Measurements from ENCODE around the gene CASTOR2.

Gene CASTOR2

DNA sequence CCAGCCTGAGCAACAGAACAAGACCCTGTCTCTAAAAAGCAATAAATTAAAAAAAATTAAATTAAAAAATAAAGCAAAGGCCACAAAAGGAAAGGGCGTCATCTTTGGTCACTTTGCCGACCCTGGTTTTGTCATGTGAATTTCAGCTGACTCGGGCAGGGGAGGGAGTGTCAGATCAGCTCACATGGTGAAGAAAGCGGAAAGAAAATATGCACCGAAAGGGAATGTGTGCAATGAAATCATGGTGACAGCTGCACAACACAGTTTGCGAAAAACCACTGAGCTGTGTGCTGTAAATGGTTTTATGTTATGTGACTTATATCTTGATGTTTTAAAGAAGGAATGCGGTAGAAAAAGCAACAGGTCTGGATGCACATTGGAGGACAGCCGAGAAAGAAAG is 69.3 kb downstream of the CASTOR2 start:
- H3K4me2 ChIP-seq (ENCODE audit: low read depth, low read length, poor library complexity, severe bottlenecking): no peak overlapping the region
- H3K9ac ChIP-seq (ENCODE audit: low read depth, low read length, poor library complexity, severe bottlenecking): no peak overlapping the region
- no peak overlapping the region for H2AFZ ChIP-seq (ENCODE audit: low read length)
- H3K4me1 ChIP-seq (ENCODE audit: insufficient read depth, low read length, poor library complexity, severe bottlenecking): no peaks in the 10 kb centered on the region
- H3K36me3 ChIP-seq (ENCODE audit: insufficient read depth, low read length): no peaks in the 10 kb centered on the region
- TF ChIP-seq EZH2phosphoT487 (IDR thresholded peaks at IDR 0.05; ENCODE audit: borderline replicate concordance): no peak
- TF ChIP-seq, protein P1, sequence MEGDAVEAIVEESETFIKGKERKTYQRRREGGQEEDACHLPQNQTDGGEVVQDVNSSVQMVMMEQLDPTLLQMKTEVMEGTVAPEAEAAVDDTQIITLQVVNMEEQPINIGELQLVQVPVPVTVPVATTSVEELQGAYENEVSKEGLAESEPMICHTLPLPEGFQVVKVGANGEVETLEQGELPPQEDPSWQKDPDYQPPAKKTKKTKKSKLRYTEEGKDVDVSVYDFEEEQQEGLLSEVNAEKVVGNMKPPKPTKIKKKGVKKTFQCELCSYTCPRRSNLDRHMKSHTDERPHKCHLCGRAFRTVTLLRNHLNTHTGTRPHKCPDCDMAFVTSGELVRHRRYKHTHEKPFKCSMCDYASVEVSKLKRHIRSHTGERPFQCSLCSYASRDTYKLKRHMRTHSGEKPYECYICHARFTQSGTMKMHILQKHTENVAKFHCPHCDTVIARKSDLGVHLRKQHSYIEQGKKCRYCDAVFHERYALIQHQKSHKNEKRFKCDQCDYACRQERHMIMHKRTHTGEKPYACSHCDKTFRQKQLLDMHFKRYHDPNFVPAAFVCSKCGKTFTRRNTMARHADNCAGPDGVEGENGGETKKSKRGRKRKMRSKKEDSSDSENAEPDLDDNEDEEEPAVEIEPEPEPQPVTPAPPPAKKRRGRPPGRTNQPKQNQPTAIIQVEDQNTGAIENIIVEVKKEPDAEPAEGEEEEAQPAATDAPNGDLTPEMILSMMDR (conservative IDR thresholded peaks at IDR 0.05; ENCODE audit: low read length): no peak
- H4K20me1 ChIP-seq (ENCODE audit: insufficient read depth, low read length, poor library complexity, severe bottlenecking): no peaks in the 10 kb centered on the region
- H3K27me3 ChIP-seq (ENCODE audit: insufficient read depth, low read length, poor library complexity, severe bottlenecking): no peaks in the 10 kb centered on the region
- H3K79me2 ChIP-seq (ENCODE audit: insufficient read depth, low read length): no peaks in the 10 kb centered on the region
- H3K9me3 ChIP-seq (ENCODE audit: insufficient read depth, low read depth, low read length): no peaks in the 10 kb centered on the region
- no peaks in the 10 kb centered on the region for H3K9me2 ChIP-seq (replicated peaks; ENCODE audit: low read depth, low read length)
- no peaks in the 10 kb centered on the region for H3F3A ChIP-seq (ENCODE audit: low read depth)
- H3K4me3 ChIP-seq (ENCODE audit: low read length, poor library complexity, severe bottlenecking): no peak overlapping the region

DNA sequence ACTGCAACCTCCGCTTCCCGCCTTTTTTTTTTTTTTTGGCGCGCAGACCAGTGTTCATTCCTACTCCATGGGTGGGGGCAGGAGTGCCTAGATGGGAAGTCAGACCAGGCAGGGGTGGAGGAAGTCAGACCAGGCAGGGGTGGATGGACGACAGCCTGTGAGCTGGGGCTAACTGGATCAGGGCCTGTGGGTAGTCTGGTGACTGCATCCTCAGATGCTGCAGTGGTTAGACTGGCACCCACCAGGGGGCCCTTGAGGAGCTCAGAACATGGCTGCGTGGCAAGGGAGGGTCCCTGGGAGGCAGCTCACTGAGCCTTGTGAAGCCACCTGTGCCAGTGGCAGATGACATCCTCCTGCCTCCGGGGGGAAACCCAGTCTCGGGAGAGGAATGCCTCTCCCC is 74.0 kb downstream of the CASTOR2 start:
- Histone ChIP-seq H3K79me2 (ENCODE audit: insufficient read depth, low read length) (no peaks in the 10 kb centered on the region), H3K4me1 (ENCODE audit: insufficient read depth, low read length, poor library complexity, severe bottlenecking) (no peaks in the 10 kb centered on the region), H3K27me3 (ENCODE audit: insufficient read depth, low read length, poor library complexity, severe bottlenecking) (no peaks in the 10 kb centered on the region), H3K9me2 (replicated peaks; ENCODE audit: low read depth, low read length) (no peaks in the 10 kb centered on the region), H4K20me1 (ENCODE audit: insufficient read depth, low read length, poor library complexity, severe bottlenecking) (no peaks in the 10 kb centered on the region), H2AFZ (ENCODE audit: low read length) (no peak overlapping the region), H3K36me3 (ENCODE audit: insufficient read depth, low read length) (no peaks in the 10 kb centered on the region; the same call in 1 of the 2 replicates), H3K9ac (ENCODE audit: low read depth, low read length, poor library complexity, severe bottlenecking) (no peak overlapping the region), H3K4me2 (ENCODE audit: low read depth, low read length, poor library complexity, severe bottlenecking) (no peak overlapping the region), H3K4me3 (ENCODE audit: low read length, poor library complexity, severe bottlenecking) (no peak overlapping the region), H3K9me3 (ENCODE audit: insufficient read depth, low read depth, low read length) (no peaks in the 10 kb centered on the region), H3F3A (ENCODE audit: low read depth) (no peaks in the 10 kb centered on the region)
- TF ChIP-seq EZH2phosphoT487 (IDR thresholded peaks at IDR 0.05; ENCODE audit: borderline replicate concordance): no peak
- TF ChIP-seq, protein P1 (conservative IDR thresholded peaks at IDR 0.05; ENCODE audit: low read length): no peak

DNA sequence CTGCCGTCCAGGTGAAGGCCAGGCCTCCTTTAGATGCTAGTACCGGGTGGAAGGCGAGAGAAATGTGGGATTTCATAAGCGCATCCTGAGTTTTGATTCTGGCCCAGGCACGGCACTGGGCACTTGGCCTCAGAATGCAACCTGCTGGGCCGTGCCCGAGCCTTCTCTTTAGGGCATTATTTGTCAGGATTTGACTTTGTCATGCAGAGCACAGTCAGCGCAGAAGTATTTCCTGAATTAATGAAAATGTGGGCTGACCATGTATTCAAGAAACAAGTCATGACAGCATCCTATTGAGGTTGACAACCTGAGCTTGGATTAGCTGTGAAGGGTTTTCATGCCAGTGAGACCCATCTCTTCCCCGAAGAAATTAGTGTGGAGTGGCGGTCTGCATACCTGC is 74.7 kb downstream of the CASTOR2 start:
- Histone ChIP-seq H3K79me2 (ENCODE audit: insufficient read depth, low read length) (no peaks in the 10 kb centered on the region), H3K4me3 (ENCODE audit: low read length, poor library complexity, severe bottlenecking) (no peak overlapping the region)
- TF ChIP-seq EZH2phosphoT487 (IDR thresholded peaks at IDR 0.05; ENCODE audit: borderline replicate concordance): no peak
- TF ChIP-seq, protein P1 (conservative IDR thresholded peaks at IDR 0.05; ENCODE audit: low read length): no peak

More for the DNA sequence above, 74.7 kb downstream of the CASTOR2 start:
- Histone ChIP-seq H2AFZ (ENCODE audit: low read length) (no peak overlapping the region), H3K9ac (ENCODE audit: low read depth, low read length, poor library complexity, severe bottlenecking) (no peak overlapping the region), H3K4me1 (ENCODE audit: insufficient read depth, low read length, poor library complexity, severe bottlenecking) (no peaks in the 10 kb centered on the region), H3K9me3 (ENCODE audit: insufficient read depth, low read depth, low read length) (no peaks in the 10 kb centered on the region), H3K9me2 (replicated peaks; ENCODE audit: low read depth, low read length) (no peaks in the 10 kb centered on the region), H3K4me2 (ENCODE audit: low read depth, low read length, poor library complexity, severe bottlenecking) (no peak overlapping the region), H3K36me3 (ENCODE audit: insufficient read depth, low read length) (peaks cover 3% of the 10 kb centered on the region; the same call in 1 of the 2 replicates), H4K20me1 (ENCODE audit: insufficient read depth, low read length, poor library complexity, severe bottlenecking) (no peaks in the 10 kb centered on the region), H3K27me3 (ENCODE audit: insufficient read depth, low read length, poor library complexity, severe bottlenecking) (no peaks in the 10 kb centered on the region), H3F3A (ENCODE audit: low read depth) (no peaks in the 10 kb centered on the region)

All from Loucy (cell line).